PFSK-1 (cell line): ENCODE results near the gene MAP4K2.

ENCODE experiments used
- FOXP2 ChIP-seq: optimal IDR thresholded peaks from 2 replicates; pipeline ENCODE3; 2011; ENCODE audit warnings: borderline replicate concordance, control low read depth, inconsistent platforms; ENCODE audit not compliant: insufficient read depth; ENCODE audit errors: extremely low read length, extremely low read depth
- POLR2AphosphoS5 ChIP-seq: IDR thresholded peaks from 2 replicates; pipeline ENCODE4 v1.6.1; 2012; ENCODE audit warnings: low read depth, mild to moderate bottlenecking, control low read depth, low read length, moderate library complexity
- SIN3A ChIP-seq: IDR thresholded peaks from 2 replicates; pipeline ENCODE4 v1.6.1; 2012; ENCODE audit warnings: mild to moderate bottlenecking, low read length, moderate library complexity, borderline replicate concordance; ENCODE audit not compliant: insufficient read depth
- TAF1 ChIP-seq: IDR thresholded peaks from 2 replicates; pipeline ENCODE4 v1.6.1; 2012; ENCODE audit warnings: low read length, control low read depth, borderline replicate concordance; ENCODE audit not compliant: insufficient read depth
- TF ChIP-seq, protein P1 (sequence below), 2 experiments: IDR thresholded peaks; 2 replicates each; pipeline versions ENCODE4 v1.6.1 to v1.8.0; 2011 to 2012; ENCODE audit warnings: low read depth in 2 of 2, low read length in 2 of 2, control low read depth in 1 of 2, inconsistent platforms in 1 of 2, mild to moderate bottlenecking in 1 of 2, moderate library complexity in 1 of 2; ENCODE audit not compliant: insufficient read depth in 1 of 2

MAP4K2 gene

DNA sequence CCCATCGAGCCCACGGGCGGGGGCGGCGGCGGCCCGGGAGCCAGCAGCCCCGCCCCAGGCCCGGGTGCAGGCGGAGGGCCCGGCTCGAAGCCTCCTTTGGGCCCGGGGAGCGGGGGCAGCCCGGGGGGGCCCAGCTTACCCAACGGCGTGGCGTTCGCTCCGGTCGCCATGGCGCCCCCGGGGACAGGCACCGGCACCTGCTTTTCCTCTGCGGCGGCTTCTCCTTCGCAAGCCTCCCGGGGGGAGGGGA lies 24.9 kb downstream of the MAP4K2 start:
- TF ChIP-seq, protein P1, sequence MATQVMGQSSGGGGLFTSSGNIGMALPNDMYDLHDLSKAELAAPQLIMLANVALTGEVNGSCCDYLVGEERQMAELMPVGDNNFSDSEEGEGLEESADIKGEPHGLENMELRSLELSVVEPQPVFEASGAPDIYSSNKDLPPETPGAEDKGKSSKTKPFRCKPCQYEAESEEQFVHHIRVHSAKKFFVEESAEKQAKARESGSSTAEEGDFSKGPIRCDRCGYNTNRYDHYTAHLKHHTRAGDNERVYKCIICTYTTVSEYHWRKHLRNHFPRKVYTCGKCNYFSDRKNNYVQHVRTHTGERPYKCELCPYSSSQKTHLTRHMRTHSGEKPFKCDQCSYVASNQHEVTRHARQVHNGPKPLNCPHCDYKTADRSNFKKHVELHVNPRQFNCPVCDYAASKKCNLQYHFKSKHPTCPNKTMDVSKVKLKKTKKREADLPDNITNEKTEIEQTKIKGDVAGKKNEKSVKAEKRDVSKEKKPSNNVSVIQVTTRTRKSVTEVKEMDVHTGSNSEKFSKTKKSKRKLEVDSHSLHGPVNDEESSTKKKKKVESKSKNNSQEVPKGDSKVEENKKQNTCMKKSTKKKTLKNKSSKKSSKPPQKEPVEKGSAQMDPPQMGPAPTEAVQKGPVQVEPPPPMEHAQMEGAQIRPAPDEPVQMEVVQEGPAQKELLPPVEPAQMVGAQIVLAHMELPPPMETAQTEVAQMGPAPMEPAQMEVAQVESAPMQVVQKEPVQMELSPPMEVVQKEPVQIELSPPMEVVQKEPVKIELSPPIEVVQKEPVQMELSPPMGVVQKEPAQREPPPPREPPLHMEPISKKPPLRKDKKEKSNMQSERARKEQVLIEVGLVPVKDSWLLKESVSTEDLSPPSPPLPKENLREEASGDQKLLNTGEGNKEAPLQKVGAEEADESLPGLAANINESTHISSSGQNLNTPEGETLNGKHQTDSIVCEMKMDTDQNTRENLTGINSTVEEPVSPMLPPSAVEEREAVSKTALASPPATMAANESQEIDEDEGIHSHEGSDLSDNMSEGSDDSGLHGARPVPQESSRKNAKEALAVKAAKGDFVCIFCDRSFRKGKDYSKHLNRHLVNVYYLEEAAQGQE (IDR thresholded peaks at IDR 0.05; ENCODE audit: insufficient read depth in 1 of 2, low read depth in 2 of 2, low read length in 2 of 2): no peak
- no peak for TF ChIP-seq POLR2AphosphoS5
- TF ChIP-seq FOXP2: no peak
- TF ChIP-seq SIN3A: no peak
- TF ChIP-seq TAF1: no peak

DNA sequence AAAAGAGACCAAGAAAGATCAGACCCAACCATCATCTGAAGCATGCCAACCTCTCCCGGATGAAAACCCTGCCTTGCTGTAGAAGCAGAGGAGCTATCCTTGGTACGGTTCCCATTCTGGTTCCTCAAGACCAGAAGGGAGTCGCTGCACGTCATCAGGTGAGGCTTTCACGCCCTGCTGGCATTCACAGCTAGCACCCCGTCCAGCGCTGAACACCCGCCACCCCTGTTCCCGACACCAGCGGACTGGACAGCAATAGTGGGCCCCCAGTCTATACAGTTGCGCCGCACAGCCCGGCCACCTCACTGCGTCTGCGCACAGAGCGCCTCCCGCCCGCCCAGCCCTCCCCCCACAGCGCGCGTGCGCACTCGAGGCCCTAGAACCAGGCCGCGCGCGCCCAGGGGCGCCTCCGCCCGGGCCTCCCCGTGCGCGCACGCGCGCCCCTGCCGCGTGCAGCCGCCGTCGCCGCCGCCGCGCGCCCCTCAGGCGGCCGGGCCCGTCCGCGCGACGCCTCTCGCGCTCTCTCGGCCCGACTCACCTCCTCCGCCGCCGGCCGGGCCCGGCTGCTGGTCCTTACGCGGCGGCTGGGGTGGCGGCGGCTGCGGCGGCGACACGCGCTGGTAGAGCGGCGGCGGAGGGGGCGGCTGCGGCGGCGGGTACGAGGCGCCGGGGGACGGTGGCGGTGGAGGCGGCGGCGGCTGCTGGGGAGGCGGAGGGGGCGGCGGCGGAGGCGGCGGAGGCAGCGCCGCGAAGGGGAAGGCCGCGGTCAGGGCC lies 25.4 kb downstream of the MAP4K2 start:
- TF ChIP-seq, protein P1 (IDR thresholded peaks at IDR 0.05; ENCODE audit: insufficient read depth in 1 of 2, low read depth in 2 of 2, low read length in 2 of 2): peak; percentile 67 to 88
- TF ChIP-seq FOXP2 (no peak), SIN3A (peak; percentile 31; the same call in 1 of the 2 replicates)

DNA sequence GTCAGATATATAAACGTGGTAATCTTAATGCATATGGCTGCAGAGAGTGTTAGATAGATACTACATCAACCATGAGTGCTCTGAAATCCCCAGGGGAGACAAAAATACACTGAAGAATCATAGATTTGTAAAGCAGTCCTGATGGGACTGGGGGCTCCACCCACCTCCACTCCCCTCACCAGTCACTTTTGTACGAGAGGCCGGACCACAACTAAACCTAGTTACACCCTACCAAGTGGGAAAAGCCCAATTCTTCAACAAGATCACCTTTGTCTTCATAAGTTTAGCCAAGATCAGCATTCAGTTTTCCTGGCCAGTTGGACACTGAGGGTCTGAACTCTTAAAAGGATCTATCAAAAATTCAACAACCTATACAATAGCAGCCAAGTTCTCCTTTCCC lies 26.1 kb downstream of the MAP4K2 start:
- TF ChIP-seq POLR2AphosphoS5: no peak
- no peak for TF ChIP-seq FOXP2
- TF ChIP-seq SIN3A: no peak
- TF ChIP-seq, protein P1 (IDR thresholded peaks at IDR 0.05; ENCODE audit: insufficient read depth in 1 of 2, low read depth in 2 of 2, low read length in 2 of 2): no peak
- TF ChIP-seq TAF1: no peak

DNA sequence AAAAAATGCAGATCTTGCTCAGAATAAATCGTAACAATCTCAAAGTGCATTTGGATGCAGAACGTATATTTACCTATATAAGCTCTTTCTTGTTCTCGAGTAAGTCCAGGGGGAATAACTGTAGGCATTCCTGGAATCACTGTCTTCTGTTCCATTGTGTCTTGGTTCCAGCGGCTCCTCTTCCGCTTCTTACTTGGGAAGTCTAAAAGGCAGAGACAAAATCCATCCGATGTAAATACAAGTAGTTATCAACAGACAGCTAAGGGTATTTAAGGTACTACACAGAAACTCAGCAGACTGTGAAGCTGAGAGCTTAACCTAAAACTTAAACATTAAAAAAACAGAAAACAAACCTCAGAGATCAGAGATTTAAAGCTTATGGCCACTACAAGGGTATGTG lies 26.6 kb downstream of the MAP4K2 start:
- TF ChIP-seq POLR2AphosphoS5 (no peak), TAF1 (no peak)

DNA sequence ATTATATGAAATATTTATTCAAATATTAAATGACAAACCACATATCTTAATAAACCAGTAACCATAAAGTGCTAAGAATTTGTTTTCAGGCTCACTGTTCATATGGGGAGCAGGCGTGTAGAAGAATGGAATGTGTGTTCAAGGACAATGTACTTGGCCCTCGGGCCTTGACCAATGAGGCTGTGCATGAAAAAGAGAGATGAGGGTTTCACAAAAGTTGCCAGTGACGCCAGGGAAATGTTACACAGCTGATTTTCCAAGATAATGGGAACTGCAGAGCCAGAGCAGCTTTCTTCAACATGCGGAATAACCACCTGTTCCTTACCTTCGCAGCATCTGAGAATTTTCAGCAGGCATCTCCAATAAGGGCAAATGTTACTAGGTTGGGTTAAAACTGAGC lies 28.9 kb downstream of the MAP4K2 start:
- TF ChIP-seq SIN3A: no peak
- no peak for TF ChIP-seq FOXP2
- no peak for TF ChIP-seq TAF1
- no peak for TF ChIP-seq POLR2AphosphoS5
- TF ChIP-seq, protein P1 (IDR thresholded peaks at IDR 0.05; ENCODE audit: insufficient read depth in 1 of 2, low read depth in 2 of 2, low read length in 2 of 2): no peak
